Neural progenitor cell (in vitro differentiated cells): ENCODE measurements around the gene RYR3.

Source experiments
- CTCF ChIP-seq: fragments of 200-600 bp; sonication (generic); IDR thresholded peaks from 2 replicates; pipeline ENCODE4 v1.5.1; 2017; ENCODE audit warnings: antibody characterized with exemption, mild to moderate bottlenecking
- EZH2 ChIP-seq: fragments of 200-600 bp; sonication (generic); IDR thresholded peaks from 2 replicates; pipeline ENCODE4 v1.6.1; 2017; ENCODE audit warnings: antibody characterized with exemption, mild to moderate bottlenecking, moderate library complexity

- TF ChIP-seq EZH2 (no peak), CTCF (no peak)
Observed at GRCh38 chr15:33679061-33679460, 368.3 kb downstream of the RYR3 start.
